CD14-positive monocyte (primary cell): ENCODE measurements around the gene OVOL2. TPM values are rescaled to one million over a fixed set of nuclear protein-coding genes. Genes with fewer than 3 reads are reported as not detected.

Experiments
- DNase-seq, 3 donors: peaks; one replicate each; pipeline ENCODE4 v3.0.0-alpha.2; 2011 to 2022
- H2AFZ ChIP-seq: 2 replicates; pipeline ENCODE4 v1.6.0; 2012; ENCODE audit warnings: mild to moderate bottlenecking, low read depth, low read length, inconsistent platforms; ENCODE audit not compliant: insufficient read depth, poor library complexity, severe bottlenecking
- H3K27ac ChIP-seq, 2 donors: 1 replicate in 1 of 2; 2 replicates in 1 of 2; pipeline ENCODE4 v1.5.1; 2012 to 2013; ENCODE audit warnings: low read length in 2 of 2, control low read depth in 1 of 2, inconsistent platforms in 1 of 2, low read depth in 1 of 2, mild to moderate bottlenecking in 1 of 2
- H3K27me3 ChIP-seq, 2 donors: one replicate each; pipeline versions ENCODE4 v1.6.0 to v1.6.1; 2011 to 2013; ENCODE audit warnings: low read length in 2 of 2; ENCODE audit not compliant: control insufficient read depth in 2 of 2, insufficient read depth in 2 of 2
- H3K36me3 ChIP-seq, 2 donors: replicated peaks in 1 of 2; 1 replicate in 1 of 2; 2 replicates in 1 of 2; pipeline versions ENCODE4 v1.5.1 to v1.6.1; 2012 to 2013; ENCODE audit warnings: low read length in 2 of 2, control low read depth in 1 of 2, inconsistent platforms in 1 of 2, mild to moderate bottlenecking in 1 of 2; ENCODE audit not compliant: insufficient read depth in 2 of 2, control insufficient read depth in 1 of 2
- H3K4me1 ChIP-seq, 2 donors: 1 replicate in 1 of 2; 2 replicates in 1 of 2; pipeline versions ENCODE4 v1.5.1 to v1.6.1; 2012 to 2013; ENCODE audit warnings: low read length in 2 of 2, control low read depth in 1 of 2, inconsistent platforms in 1 of 2, mild to moderate bottlenecking in 1 of 2, moderate library complexity in 1 of 2; ENCODE audit not compliant: insufficient read depth in 2 of 2, control insufficient read depth in 1 of 2
- H3K4me2 ChIP-seq: replicated peaks from 2 replicates; pipeline ENCODE3; 2012; ENCODE audit warnings: low read length, moderate library complexity, mild to moderate bottlenecking; ENCODE audit not compliant: poor library complexity, severe bottlenecking; ENCODE audit errors: extremely low read depth
- H3K4me3 ChIP-seq, 3 experiments: fragments of 200-600 bp in 1 of 3; sonication (generic) in 1 of 3; replicated peaks in 1 of 3; 1 replicate in 2 of 3; 2 replicates in 1 of 3; pipeline ENCODE4 v1.5.1; 2011 to 2013; ENCODE audit warnings: low read length in 3 of 3, mild to moderate bottlenecking in 3 of 3, control low read depth in 2 of 3, low read depth in 2 of 3, inconsistent platforms in 1 of 3, moderate library complexity in 1 of 3
- H3K79me2 ChIP-seq: 2 replicates; pipeline ENCODE4 v1.6.0; 2012; ENCODE audit warnings: mild to moderate bottlenecking, control low read depth, inconsistent platforms, low read length, moderate library complexity; ENCODE audit not compliant: insufficient read depth
- H3K9ac ChIP-seq: 2 replicates; pipeline ENCODE4 v1.6.0; 2017; ENCODE audit warnings: low read length, mild to moderate bottlenecking; ENCODE audit not compliant: insufficient read depth, poor library complexity, severe bottlenecking
- H3K9me3 ChIP-seq, 2 donors: replicated peaks in 1 of 2; 1 replicate in 1 of 2; 2 replicates in 1 of 2; pipeline versions ENCODE4 v1.5.1 to v1.6.1; 2012 to 2013; ENCODE audit warnings: low read length in 2 of 2, control low read depth in 1 of 2; ENCODE audit not compliant: control insufficient read depth in 1 of 2, insufficient read depth in 1 of 2
- H4K20me1 ChIP-seq: 2 replicates; pipeline ENCODE4 v1.6.0; 2012; ENCODE audit warnings: mild to moderate bottlenecking, low read length, control low read depth, moderate library complexity; ENCODE audit not compliant: insufficient read depth
- H3K27ac Mint-ChIP-seq, 7 donors: one replicate each; pipeline ENCODE4 v1.8.0; 2020; ENCODE audit warnings: mild to moderate bottlenecking in 7 of 7, mixed read lengths in 7 of 7, moderate library complexity in 6 of 7, inconsistent platforms in 2 of 7
- H3K27me3 Mint-ChIP-seq, 3 donors: one replicate each; pipeline ENCODE4 v1.8.0; 2021 to 2022; ENCODE audit warnings: low read depth in 3 of 3, mild to moderate bottlenecking in 3 of 3, mixed read lengths in 3 of 3, moderate library complexity in 3 of 3, inconsistent platforms in 1 of 3
- H3K36me3 Mint-ChIP-seq, 2 donors: one replicate each; pipeline ENCODE4 v1.8.0; 2020; ENCODE audit warnings: mixed read lengths in 2 of 2, inconsistent platforms in 1 of 2, mild to moderate bottlenecking in 1 of 2
- H3K4me1 Mint-ChIP-seq: one replicate; pipeline ENCODE4 v1.8.0; 2020; ENCODE audit warnings: mild to moderate bottlenecking, mixed read lengths
- H3K4me3 Mint-ChIP-seq, 2 donors: one replicate each; pipeline ENCODE4 v1.8.0; 2020; ENCODE audit warnings: mild to moderate bottlenecking in 2 of 2, mixed read lengths in 2 of 2, moderate library complexity in 1 of 2
- H3K9me3 Mint-ChIP-seq, 7 donors: one replicate each; pipeline ENCODE4 v1.8.0; 2020 to 2022; ENCODE audit warnings: mixed read lengths in 7 of 7, mild to moderate bottlenecking in 6 of 7, moderate library complexity in 6 of 7, inconsistent platforms in 2 of 7
- CTCF ChIP-seq: fragments of 200-600 bp; IDR thresholded peaks from one replicate; pipeline ENCODE4 v1.8.0; 2022; ENCODE audit warnings: antibody characterized with exemption, mild to moderate bottlenecking
- WGBS: methylation state at CpG from one replicate; pipeline ENCODE4 v1.1.5; 2013; ENCODE audit warnings: missing lambda C conversion rate; ENCODE audit not compliant: insufficient coverage; 5-methylcytosine and 5-hydroxymethylcytosine counted together
- intact Hi-C, 2 donors: fragments of 100-400 bp; cut with micrococcal nuclease; formaldehyde crosslinking; loops; one replicate each; pipeline versions ENCODE4 v1.15.0 to v1.15.1; 2023
- polyA plus RNA-seq, 3 donors: library from polyadenylated mRNA; depleted of rRNA in 1 of 3; unstranded in 2 of 3; stranded (reverse) in 1 of 3; fragments of 300-500 nt in 2 of 3; fragments of >200 nt in 1 of 3; fragmentation: Illumina TruSeq in 2 of 3; gene quantifications; 1 replicate in 2 of 3; 2 replicates in 1 of 3; pipeline ENCODE4 v1.2.3, GENCODE V29; 2012 to 2021

Gene OVOL2
- polyA plus RNA-seq, 3 donors, result not detected

DNA sequence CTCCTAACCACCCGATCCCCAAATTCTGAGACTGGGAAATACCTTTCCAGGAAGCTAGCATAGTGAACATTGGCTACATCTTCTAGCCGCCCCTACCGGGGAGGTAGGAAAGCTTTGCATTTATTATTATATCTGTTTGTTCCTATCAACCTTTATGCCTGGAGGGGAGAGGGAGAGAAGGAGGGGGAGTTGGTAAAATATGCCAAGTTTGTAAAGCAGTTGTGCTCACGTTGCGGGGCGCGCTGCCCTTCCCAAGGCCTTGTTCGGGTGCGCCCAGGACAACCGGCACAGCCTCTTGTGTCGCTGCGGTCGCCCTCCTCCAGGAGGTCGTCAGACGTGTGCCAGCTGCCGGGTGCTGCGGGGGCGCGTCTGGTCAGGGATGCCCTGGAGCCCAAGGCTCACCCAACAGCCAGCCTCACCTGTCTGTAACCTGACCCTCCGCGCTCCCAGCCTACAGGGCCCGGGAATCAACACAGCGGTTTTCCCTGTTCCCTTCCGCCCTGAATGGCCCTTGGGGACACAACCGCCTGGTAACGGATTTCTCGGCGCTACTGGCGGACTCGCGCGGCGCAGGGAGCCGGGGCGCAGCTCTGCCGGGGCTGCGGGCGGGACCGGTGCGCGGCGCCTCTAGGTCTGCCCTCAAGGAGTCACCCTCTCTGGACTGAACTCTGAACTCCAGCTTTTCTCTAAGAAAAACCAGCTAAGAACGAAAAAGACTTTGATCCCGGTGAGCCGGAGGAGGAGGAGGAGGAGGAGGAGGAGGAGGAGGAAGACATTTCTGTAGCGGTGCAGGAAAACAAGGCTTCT lies 1.1 kb upstream of the OVOL2 start:
- H3K4me1 ChIP-seq, result peaks cover 35 to 50% of the 10 kb centered on the region in 2 donors
- H2AFZ ChIP-seq, result peak overlapping the region; percentile 24
- whole genome bisulfite sequencing, result 3% methylated on average over 40 of the region's 46 CpGs
- H3K79me2 ChIP-seq, result no peaks in the 10 kb centered on the region
- H3K9me3 ChIP-seq, result peaks cover 0 to 27% of the 10 kb centered on the region in 2 donors
- peaks cover 0 to 6% of the 10 kb centered on the region in 2 donors for H3K36me3 Mint-ChIP-seq
- TF ChIP-seq CTCF, result no peak
- no peak overlapping the region for H3K9ac ChIP-seq
- H3K4me2 ChIP-seq, result peak overlapping the region; percentile 16
- no peak overlapping the region for H3K27ac Mint-ChIP-seq
- no peak for DNase-seq
- peaks cover 0 to 30% (median 10%) of the 10 kb centered on the region in 7 donors for H3K9me3 Mint-ChIP-seq
- no peak overlapping the region for H3K27ac ChIP-seq
- peaks cover 35% of the 10 kb centered on the region for H3K4me1 Mint-ChIP-seq
- H3K27me3 ChIP-seq, result peaks cover 64 to 86% of the 10 kb centered on the region in 2 donors
- no peak overlapping the region for H3K4me3 ChIP-seq
- peak overlapping the region in 1 of 2 donors; percentile 75 for H3K4me3 Mint-ChIP-seq
- peaks cover 80 to 97% (median 88%) of the 10 kb centered on the region in 3 donors for H3K27me3 Mint-ChIP-seq
- intact Hi-C loops, result loop anchor here in 1 of 2 donors (5.0 to 10.0 kb wide), 2 partner anchors 76 to 228 kb away; partner anchors contain the start of genes KAT14, PET117 and ZNF133
- no peaks in the 10 kb centered on the region for H3K36me3 ChIP-seq
- H4K20me1 ChIP-seq, result no peaks in the 10 kb centered on the region

GRCh38 chr20:18057994-18058349 lies 256 bp upstream of the OVOL2 start:
- Histone ChIP-seq H3K4me3 (peak overlapping the region in 1 of 3 experiments; percentile 77), H3K4me2 (peak overlapping the region; percentile 93), H3K4me1 (peaks cover 44 to 58% of the 10 kb centered on the region in 2 donors), H3K9ac (no peak overlapping the region), H3K79me2 (no peaks in the 10 kb centered on the region), H4K20me1 (no peaks in the 10 kb centered on the region), H3K36me3 (no peaks in the 10 kb centered on the region), H3K9me3 (peaks cover 0 to 27% of the 10 kb centered on the region in 2 donors), H3K27me3 (peaks cover 64 to 83% of the 10 kb centered on the region in 2 donors), H3K27ac (no peak overlapping the region), H2AFZ (no peak overlapping the region)
- Mint-ChIP-seq H3K9me3 (peaks cover 0 to 30% (median 10%) of the 10 kb centered on the region in 7 donors), H3K36me3 (peaks cover 0 to 6% of the 10 kb centered on the region in 2 donors), H3K4me1 (peaks cover 44% of the 10 kb centered on the region), H3K4me3 (peak overlapping the region; percentile 53 to 75), H3K27me3 (peaks cover 75 to 88% (median 83%) of the 10 kb centered on the region in 3 donors), H3K27ac (no peak overlapping the region)
- intact Hi-C loops, result loop anchor here in 1 of 2 donors (5.0 to 10.0 kb wide), 2 partner anchors 77 to 229 kb away; partner anchors contain the start of genes KAT14, PET117 and ZNF133
- WGBS, result no CpG with 5 or more reads among the region's 14 CpGs
- DNase-seq, result no peak
- TF ChIP-seq CTCF, result no peak
